K562 (cell line): ENCODE results near the gene CLCN6. TPM values are rescaled to one million over a fixed set of nuclear protein-coding genes. Genes with fewer than 3 reads are reported as not detected.

Source experiments
- ATF7 ChIP-seq: fragments of 450-650 bp; IDR thresholded peaks from 2 replicates; pipeline ENCODE4 v1.7.1; 2014; ENCODE audit warnings: mild to moderate bottlenecking, moderate library complexity
- CAMTA2 ChIP-seq: fragments of 250-450 bp; sonication (Bioruptor Pico); conservative IDR thresholded peaks from 2 replicates; pipeline ENCODE4 v1.5.1; 2022
- HNRNPK ChIP-seq: fragments of 200-400 bp; formaldehyde crosslinking; IDR thresholded peaks from one replicate; pipeline ENCODE4 v1.6.1; 2018; ENCODE audit warnings: mild to moderate bottlenecking, low read depth, low read length; ENCODE audit not compliant: poor library complexity, severe bottlenecking
- IFI16 ChIP-seq: fragments of 250-450 bp; sonication (Bioruptor Pico); IDR thresholded peaks from 2 replicates; pipeline ENCODE4 v2.1.2; 2022; ENCODE audit warnings: mild to moderate bottlenecking, inconsistent platforms
- JUND ChIP-seq, 2 experiments: IDR thresholded peaks; 2 replicates in 1 of 2; 3 replicates in 1 of 2; pipeline ENCODE4 v1.6.1; 2011; ENCODE audit warnings: borderline replicate concordance in 2 of 2, low read depth in 2 of 2, low read length in 2 of 2, improper control_type of control experiment in 1 of 2, missing biosample characterization in 1 of 2, missing genetic modification characterization in 1 of 2, missing genetic modification reagents in 1 of 2
- KDM4B ChIP-seq, 2 experiments: fragments of 450-650 bp in 1 of 2; sonication (generic) in 1 of 2; IDR thresholded peaks; 2 replicates each; pipeline ENCODE4 v1.6.1; 2016 to 2017; ENCODE audit warnings: borderline replicate concordance in 2 of 2, antibody characterized with exemption in 1 of 2, low read depth in 1 of 2, mild to moderate bottlenecking in 1 of 2
- MCM2 ChIP-seq: fragments of 450-650 bp; IDR thresholded peaks from 2 replicates; pipeline ENCODE4 v1.6.1; 2017; ENCODE audit warnings: low read depth, mild to moderate bottlenecking
- NELFE ChIP-seq: IDR thresholded peaks from 2 replicates; pipeline ENCODE4 v1.6.1; 2011; ENCODE audit warnings: mild to moderate bottlenecking; ENCODE audit not compliant: insufficient read depth, insufficient read length
- RFX1 ChIP-seq: fragments of 450-650 bp; IDR thresholded peaks from 2 replicates; pipeline ENCODE4 v1.6.1; 2016; ENCODE audit warnings: mild to moderate bottlenecking, moderate library complexity
- SAFB ChIP-seq: fragments of 200-400 bp; formaldehyde crosslinking; IDR thresholded peaks from 2 replicates; pipeline ENCODE4 v1.6.1; 2017; ENCODE audit warnings: low read depth, low read length, borderline replicate concordance
- TAF7 ChIP-seq: fragments of 450-650 bp; IDR thresholded peaks from 2 replicates; pipeline ENCODE4 v1.6.1; 2016; ENCODE audit warnings: missing genetic modification characterization, missing compliant biosample characterization
- TARDBP ChIP-seq: fragments of 450-650 bp; IDR thresholded peaks from 2 replicates; pipeline ENCODE4 v1.6.1; 2016
- TCF7 ChIP-seq: sonication (generic); IDR thresholded peaks from 2 replicates; pipeline ENCODE4 v1.6.1; 2016; ENCODE audit warnings: antibody characterized with exemption, borderline replicate concordance
- ZNF143 ChIP-seq: sonication (generic); formaldehyde crosslinking; IDR thresholded peaks from 2 replicates; pipeline ENCODE4 v1.9.0; 2022; ENCODE audit warnings: mild to moderate bottlenecking, missing genetic modification reagents
- ZNF79 ChIP-seq: fragments of 250-450 bp; sonication (Bioruptor Pico); IDR thresholded peaks from 2 replicates; pipeline ENCODE4 v1.4.0; 2020; ENCODE audit warnings: low read depth, mild to moderate bottlenecking, moderate library complexity
- polyA plus RNA-seq, 8 experiments: library from polyadenylated mRNA; depleted of rRNA in 4 of 8; stranded (reverse) in 5 of 8; unstranded in 3 of 8; fragments of >200 nt; fragmentation: Nextera tagmentation in 2 of 8; fragmentation: Illumina TruSeq in 1 of 8; extraction: Ambion mirVana in 2 of 8; extraction: Trizol in 1 of 8; gene quantifications; 2 replicates each; pipeline versions ENCODE4 v1.2.1 to v1.2.3, GENCODE V29; 2011 to 2014; ENCODE audit warnings: inconsistent platforms in 1 of 8, missing spikeins in 1 of 8
- total RNA-seq, 7 experiments: library from RNA; depleted of rRNA in 6 of 7; stranded (reverse); fragments of >200 nt in 6 of 7; fragmentation: Illumina TruSeq in 2 of 7; extraction: Trizol in 2 of 7; gene quantifications; 2 replicates each; pipeline versions ENCODE4 v1.2.1 to v1.2.3, GENCODE V29; 2011 to 2021; ENCODE audit warnings: low replicate concordance in 1 of 7
- TF ChIP-seq, protein P1 (sequence below): fragments of 450-650 bp; IDR thresholded peaks from 2 replicates; pipeline ENCODE4 v1.6.1; 2016; ENCODE audit warnings: mild to moderate bottlenecking
- TF ChIP-seq, protein P2 (sequence below): IDR thresholded peaks from 3 replicates; pipeline ENCODE4 v1.6.1; 2011; ENCODE audit warnings: borderline replicate concordance, mild to moderate bottlenecking, moderate library complexity; ENCODE audit not compliant: insufficient read length; ENCODE audit errors: extremely low read depth
- TF ChIP-seq, protein P3 (sequence below): fragments of 450-650 bp; conservative IDR thresholded peaks from 2 replicates; pipeline ENCODE4 v1.6.1; 2016; ENCODE audit warnings: missing genetic modification characterization, low read depth, mild to moderate bottlenecking, missing compliant biosample characterization, moderate library complexity
- TF ChIP-seq, protein P4 (sequence below): fragments of 450-650 bp; formaldehyde crosslinking; IDR thresholded peaks from 2 replicates; pipeline ENCODE4 v1.4.0; 2020; ENCODE audit warnings: mild to moderate bottlenecking, moderate library complexity

The CLCN6 gene
- total and polyA plus RNA-seq, 9 of the 15 experiments (the other 6 are each of a cell fraction or from before 2014, with no cell fraction given) = 2.0 to 21.8 (median 13.6) TPM

DNA sequence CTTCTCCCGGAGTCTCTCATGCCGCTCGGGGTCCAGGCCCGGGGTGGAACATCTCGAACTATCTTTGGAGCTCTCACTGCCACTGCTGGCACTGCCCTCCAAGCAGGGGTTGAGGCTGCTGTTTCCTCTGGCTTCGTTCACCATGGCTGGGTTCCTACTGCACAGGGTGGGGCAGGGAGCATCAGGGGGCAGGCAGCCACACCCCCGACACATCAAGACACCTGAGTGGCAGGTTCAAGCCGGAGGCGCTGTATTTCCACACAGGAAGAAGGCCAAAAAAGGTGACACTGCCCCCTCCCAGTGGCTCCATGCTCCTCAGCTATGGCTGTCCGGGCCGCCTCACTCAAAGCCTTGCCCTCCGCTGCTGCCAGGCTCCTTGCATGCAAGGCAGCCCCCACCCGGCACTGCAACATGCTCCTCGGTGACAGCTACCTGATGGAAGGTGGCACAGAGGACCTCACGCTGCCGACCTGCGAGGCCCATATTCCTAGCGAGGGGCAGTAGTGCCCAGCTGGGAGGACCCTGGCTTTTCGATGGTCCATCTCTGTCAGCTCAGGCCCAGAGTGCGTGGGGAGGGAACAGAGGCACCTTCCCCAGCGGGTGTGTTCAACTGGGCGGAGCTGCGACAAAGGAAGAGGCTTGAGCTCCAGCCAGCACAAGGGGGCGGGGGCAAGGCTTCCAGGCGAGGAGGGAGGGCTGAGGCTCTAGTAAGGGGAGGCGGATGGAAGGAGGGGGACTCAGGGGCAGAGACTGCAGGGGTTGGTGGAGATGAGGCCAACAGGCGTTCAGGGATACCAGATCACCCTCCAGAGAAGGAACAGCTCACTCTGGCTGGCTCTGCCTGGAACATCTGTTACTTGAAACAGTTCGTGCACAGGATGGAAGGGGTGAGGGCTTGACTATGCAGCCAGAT lies 2.8 kb upstream of the CLCN6 start (continued):
- TF ChIP-seq TARDBP (0 out of 2 replicates have a peak, but pooled peaks have one; percentile 18), ZNF79 (CRISPR knock-in tag) (no peak), IFI16 (no peak), RFX1 (no peak), ATF7 (peak; percentile 68), TAF7 (tag) (peak; percentile 55; the same call in 1 of the 2 replicates), MCM2 (no peak), TCF7 (peak; percentile 18; the same call in 1 of the 2 replicates), NELFE (no peak), HNRNPK (no peak), KDM4B (IDR thresholded peaks at IDR 0.05; ENCODE audit: borderline replicate concordance in 2 of 2, low read depth in 1 of 2) (0 out of 4 replicates have a peak, but pooled peaks of 1 of the 2 experiments have one; percentile 64), CAMTA2 (CRISPR knock-in tag) (no peak), SAFB (no peak), JUND (IDR thresholded peaks at IDR 0.05; ENCODE audit: borderline replicate concordance, low read depth, low read length) (0 out of 2 replicates have a peak, but pooled peaks have one; percentile 44), JUND (tag; IDR thresholded peaks at IDR 0.05; ENCODE audit: borderline replicate concordance, low read depth, low read length) (peak; percentile 44; the same call in 1 of the 3 replicates), ZNF143 (CRISPR knock-in tag) (peak; percentile 52; the same call in 1 of the 2 replicates)
- TF ChIP-seq, protein P1, sequence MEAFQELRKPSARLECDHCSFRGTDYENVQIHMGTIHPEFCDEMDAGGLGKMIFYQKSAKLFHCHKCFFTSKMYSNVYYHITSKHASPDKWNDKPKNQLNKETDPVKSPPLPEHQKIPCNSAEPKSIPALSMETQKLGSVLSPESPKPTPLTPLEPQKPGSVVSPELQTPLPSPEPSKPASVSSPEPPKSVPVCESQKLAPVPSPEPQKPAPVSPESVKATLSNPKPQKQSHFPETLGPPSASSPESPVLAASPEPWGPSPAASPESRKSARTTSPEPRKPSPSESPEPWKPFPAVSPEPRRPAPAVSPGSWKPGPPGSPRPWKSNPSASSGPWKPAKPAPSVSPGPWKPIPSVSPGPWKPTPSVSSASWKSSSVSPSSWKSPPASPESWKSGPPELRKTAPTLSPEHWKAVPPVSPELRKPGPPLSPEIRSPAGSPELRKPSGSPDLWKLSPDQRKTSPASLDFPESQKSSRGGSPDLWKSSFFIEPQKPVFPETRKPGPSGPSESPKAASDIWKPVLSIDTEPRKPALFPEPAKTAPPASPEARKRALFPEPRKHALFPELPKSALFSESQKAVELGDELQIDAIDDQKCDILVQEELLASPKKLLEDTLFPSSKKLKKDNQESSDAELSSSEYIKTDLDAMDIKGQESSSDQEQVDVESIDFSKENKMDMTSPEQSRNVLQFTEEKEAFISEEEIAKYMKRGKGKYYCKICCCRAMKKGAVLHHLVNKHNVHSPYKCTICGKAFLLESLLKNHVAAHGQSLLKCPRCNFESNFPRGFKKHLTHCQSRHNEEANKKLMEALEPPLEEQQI = no peak
- TF ChIP-seq, protein P2, sequence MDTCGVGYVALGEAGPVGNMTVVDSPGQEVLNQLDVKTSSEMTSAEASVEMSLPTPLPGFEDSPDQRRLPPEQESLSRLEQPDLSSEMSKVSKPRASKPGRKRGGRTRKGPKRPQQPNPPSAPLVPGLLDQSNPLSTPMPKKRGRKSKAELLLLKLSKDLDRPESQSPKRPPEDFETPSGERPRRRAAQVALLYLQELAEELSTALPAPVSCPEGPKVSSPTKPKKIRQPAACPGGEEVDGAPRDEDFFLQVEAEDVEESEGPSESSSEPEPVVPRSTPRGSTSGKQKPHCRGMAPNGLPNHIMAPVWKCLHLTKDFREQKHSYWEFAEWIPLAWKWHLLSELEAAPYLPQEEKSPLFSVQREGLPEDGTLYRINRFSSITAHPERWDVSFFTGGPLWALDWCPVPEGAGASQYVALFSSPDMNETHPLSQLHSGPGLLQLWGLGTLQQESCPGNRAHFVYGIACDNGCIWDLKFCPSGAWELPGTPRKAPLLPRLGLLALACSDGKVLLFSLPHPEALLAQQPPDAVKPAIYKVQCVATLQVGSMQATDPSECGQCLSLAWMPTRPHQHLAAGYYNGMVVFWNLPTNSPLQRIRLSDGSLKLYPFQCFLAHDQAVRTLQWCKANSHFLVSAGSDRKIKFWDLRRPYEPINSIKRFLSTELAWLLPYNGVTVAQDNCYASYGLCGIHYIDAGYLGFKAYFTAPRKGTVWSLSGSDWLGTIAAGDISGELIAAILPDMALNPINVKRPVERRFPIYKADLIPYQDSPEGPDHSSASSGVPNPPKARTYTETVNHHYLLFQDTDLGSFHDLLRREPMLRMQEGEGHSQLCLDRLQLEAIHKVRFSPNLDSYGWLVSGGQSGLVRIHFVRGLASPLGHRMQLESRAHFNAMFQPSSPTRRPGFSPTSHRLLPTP = no peak
- TF ChIP-seq, protein P3, sequence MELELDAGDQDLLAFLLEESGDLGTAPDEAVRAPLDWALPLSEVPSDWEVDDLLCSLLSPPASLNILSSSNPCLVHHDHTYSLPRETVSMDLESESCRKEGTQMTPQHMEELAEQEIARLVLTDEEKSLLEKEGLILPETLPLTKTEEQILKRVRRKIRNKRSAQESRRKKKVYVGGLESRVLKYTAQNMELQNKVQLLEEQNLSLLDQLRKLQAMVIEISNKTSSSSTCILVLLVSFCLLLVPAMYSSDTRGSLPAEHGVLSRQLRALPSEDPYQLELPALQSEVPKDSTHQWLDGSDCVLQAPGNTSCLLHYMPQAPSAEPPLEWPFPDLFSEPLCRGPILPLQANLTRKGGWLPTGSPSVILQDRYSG (tag) = no peak
- TF ChIP-seq, protein P4, sequence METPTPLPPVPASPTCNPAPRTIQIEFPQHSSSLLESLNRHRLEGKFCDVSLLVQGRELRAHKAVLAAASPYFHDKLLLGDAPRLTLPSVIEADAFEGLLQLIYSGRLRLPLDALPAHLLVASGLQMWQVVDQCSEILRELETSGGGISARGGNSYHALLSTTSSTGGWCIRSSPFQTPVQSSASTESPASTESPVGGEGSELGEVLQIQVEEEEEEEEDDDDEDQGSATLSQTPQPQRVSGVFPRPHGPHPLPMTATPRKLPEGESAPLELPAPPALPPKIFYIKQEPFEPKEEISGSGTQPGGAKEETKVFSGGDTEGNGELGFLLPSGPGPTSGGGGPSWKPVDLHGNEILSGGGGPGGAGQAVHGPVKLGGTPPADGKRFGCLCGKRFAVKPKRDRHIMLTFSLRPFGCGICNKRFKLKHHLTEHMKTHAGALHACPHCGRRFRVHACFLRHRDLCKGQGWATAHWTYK (CRISPR knock-in tag) = peak; percentile 77; the same call in 1 of the 2 replicates
